ENCODE results near the gene CCDC73. TPM values are rescaled to one million over a fixed set of nuclear protein-coding genes. Genes with fewer than 3 reads are reported as not detected.
"Not testable (repeated sequence)": the region's sequence is repeated elsewhere in the genome, so short reads cannot be mapped to it uniquely, and the experiment has no call there.

Gene CCDC73
- total and polyA plus RNA-seq, 7 donors = 0.01 TPM; not detected in 6

- intact Hi-C loops (cut with DNase I) = no loop called here
- no peaks in the 10 kb centered on the region for H3K4me1 ChIP-seq
- TF ChIP-seq CTCF (IDR thresholded peaks at IDR 0.05) = no peak
- ATAC-seq (no peak), DNase-seq (no peak)
- no peak overlapping the region for H3K4me3 ChIP-seq
- H3K27me3 ChIP-seq (ENCODE audit: insufficient read depth in 3 of 3, low read length in 2 of 3) = peaks cover 6 to 34% (median 8%) of the 10 kb centered on the region in 3 donors
- H3K27ac ChIP-seq = no peak overlapping the region
- WGBS, 3 donors = 40 to 54% (median 50%) methylated on average over 1 of the region's 1 CpG
- H3K36me3 ChIP-seq (ENCODE audit: insufficient read depth in 1 of 2, low read depth in 1 of 2) = no peaks in the 10 kb centered on the region
- no peaks in the 10 kb centered on the region for H3K9me3 ChIP-seq
These were observed 32.8 kb upstream of the CCDC73 start for GRCh38 chr11:32827276-32827675.

GRCh38 chr11:32826113-32826512 lies 31.7 kb upstream of the CCDC73 start:
- ATAC-seq = no peak
- H3K36me3 ChIP-seq (ENCODE audit: insufficient read depth in 1 of 2, low read depth in 1 of 2) = no peaks in the 10 kb centered on the region
- H3K27ac ChIP-seq = no peak overlapping the region
- no peak overlapping the region for H3K4me3 ChIP-seq
- peaks cover 4 to 22% (median 6%) of the 10 kb centered on the region in 3 donors for H3K27me3 ChIP-seq (ENCODE audit: insufficient read depth in 3 of 3, low read length in 2 of 3)
- no peak for TF ChIP-seq CTCF (IDR thresholded peaks at IDR 0.05)
- H3K9me3 ChIP-seq = no peaks in the 10 kb centered on the region
- H3K4me1 ChIP-seq = no peaks in the 10 kb centered on the region
- intact Hi-C loops (cut with DNase I) = no loop called here
- no peak for DNase-seq
- WGBS, 3 donors = 58 to 75% (median 74%) methylated on average over 3 of the region's 3 CpGs

- H3K27me3 ChIP-seq (ENCODE audit: insufficient read depth in 3 of 3, low read length in 2 of 3); H3K4me3 ChIP-seq; intact Hi-C loops (cut with DNase I); ATAC-seq; DNase-seq; H3K9me3 ChIP-seq; H3K4me1 ChIP-seq; H3K36me3 ChIP-seq (ENCODE audit: insufficient read depth in 1 of 2, low read depth in 1 of 2); H3K27ac ChIP-seq: not testable (repeated sequence)
- 78 to 87% (median 86%) methylated on average over 3 of the region's 3 CpGs for WGBS, 3 donors
These were observed 29.2 kb upstream of the CCDC73 start for GRCh38 chr11:32823617-32824016.

GRCh38 chr11:32821917-32822560 lies 27.6 kb upstream of the CCDC73 start:
- no peak for DNase-seq
- no peak for ATAC-seq
- no peak for TF ChIP-seq CTCF (IDR thresholded peaks at IDR 0.05)
- intact Hi-C loops (cut with DNase I) = no loop called here
- Histone ChIP-seq H3K4me3 (no peak overlapping the region), H3K36me3 (ENCODE audit: insufficient read depth in 1 of 2, low read depth in 1 of 2) (no peaks in the 10 kb centered on the region), H3K27ac (no peak overlapping the region), H3K27me3 (ENCODE audit: insufficient read depth in 3 of 3, low read length in 2 of 3) (no peaks in the 10 kb centered on the region), H3K4me1 (no peaks in the 10 kb centered on the region), H3K9me3 (no peaks in the 10 kb centered on the region)
- WGBS, 3 donors = 55 to 63% (median 61%) methylated on average over 5 of the region's 5 CpGs

- Histone ChIP-seq H3K9me3 (no peaks in the 10 kb centered on the region), H3K4me1 (no peaks in the 10 kb centered on the region)
- ATAC-seq = no peak
These were observed 27.1 kb upstream of the CCDC73 start for GRCh38 chr11:32821517-32821916.

More at GRCh38 chr11:32821517-32821916, 27.1 kb upstream of the CCDC73 start:
- Histone ChIP-seq H3K27me3 (ENCODE audit: insufficient read depth in 3 of 3, low read length in 2 of 3) (no peaks in the 10 kb centered on the region), H3K36me3 (ENCODE audit: insufficient read depth in 1 of 2, low read depth in 1 of 2) (no peaks in the 10 kb centered on the region), H3K4me3 (no peak overlapping the region), H3K27ac (no peak overlapping the region)
- DNase-seq = no peak
- TF ChIP-seq CTCF (IDR thresholded peaks at IDR 0.05) = no peak
- intact Hi-C loops (cut with DNase I) = no loop called here

Measured in psoas muscle (tissue), 8 donors.